Naive thymus-derived CD8-positive, alpha-beta T cell (primary cell): ENCODE data around the gene CASS4. TPM values are rescaled to one million over a fixed set of nuclear protein-coding genes. Genes with fewer than 3 reads are reported as not detected.
"Not testable (repeated sequence)": the region's sequence is repeated elsewhere in the genome, so short reads cannot be mapped to it uniquely, and the experiment has no call there.

Experiments
- ATAC-seq, 2 donors: fragments of 150-1000 bp; cut with Tn5 transposase in 1 of 2; sonication (Bioruptor Pico), chemical (Tn5 transposase) in 1 of 2; 1 replicate in 1 of 2; 2 replicates in 1 of 2; pipeline ENCODE4 v1.10.0; 2021; ENCODE audit warnings: mild to moderate bottlenecking in 2 of 2, moderate library complexity in 2 of 2
- POLR2A ChIA-PET: fragments of 350-600 bp; sonication (Branson Sonifier 250); formaldehyde crosslinking; loops from one replicate; lab custom pipeline; 2021; ENCODE audit warnings: antibody characterized with exemption; lab: Charles Lee
- DNase-seq, 10 donors: peaks; one replicate each; pipeline versions ENCODE4 v3.0.0 to v3.0.0-alpha.2; 2020 to 2022
- H3K27ac Mint-ChIP-seq, 10 donors: one replicate each; pipeline ENCODE4 v1.8.0; 2020 to 2022; ENCODE audit warnings: mild to moderate bottlenecking in 10 of 10, mixed read lengths in 10 of 10, moderate library complexity in 4 of 10, inconsistent platforms in 1 of 10
- H3K27me3 Mint-ChIP-seq, 5 donors: one replicate each; pipeline ENCODE4 v1.8.0; 2021 to 2022; ENCODE audit warnings: mixed read lengths in 5 of 5
- H3K36me3 Mint-ChIP-seq, 3 donors: one replicate each; pipeline ENCODE4 v1.8.0; 2020 to 2022; ENCODE audit warnings: mixed read lengths in 3 of 3, mild to moderate bottlenecking in 2 of 3, inconsistent platforms in 1 of 3
- H3K4me1 Mint-ChIP-seq, 4 donors: one replicate each; pipeline ENCODE4 v1.8.0; 2021 to 2022; ENCODE audit warnings: mixed read lengths in 4 of 4
- H3K4me3 Mint-ChIP-seq, 10 donors: one replicate each; pipeline ENCODE4 v1.8.0; 2020 to 2022; ENCODE audit warnings: mild to moderate bottlenecking in 10 of 10, mixed read lengths in 10 of 10, moderate library complexity in 6 of 10, inconsistent platforms in 1 of 10
- H3K9me3 Mint-ChIP-seq, 9 donors: one replicate each; pipeline ENCODE4 v1.8.0; 2020 to 2022; ENCODE audit warnings: mixed read lengths in 9 of 9, mild to moderate bottlenecking in 3 of 9, inconsistent platforms in 1 of 9, moderate library complexity in 1 of 9
- polyA plus RNA-seq, 3 donors: library from polyadenylated mRNA; unstranded; fragments of 300-500 nt; fragmentation: Illumina TruSeq; gene quantifications; one replicate each; pipeline ENCODE4 v1.2.3, GENCODE V29; 2021
- total RNA-seq, 8 experiments: library from RNA in 2 of 8; stranded (reverse) in 2 of 8; gene quantifications; one replicate each; pipeline ENCODE4 v1.2.3 and lab custom pipeline; 2021 to 2026

CASS4 gene
- total and polyA plus RNA-seq, 5 experiments from 2014 or later: 5.5 to 12.9 (median 11.2) TPM

DNA sequence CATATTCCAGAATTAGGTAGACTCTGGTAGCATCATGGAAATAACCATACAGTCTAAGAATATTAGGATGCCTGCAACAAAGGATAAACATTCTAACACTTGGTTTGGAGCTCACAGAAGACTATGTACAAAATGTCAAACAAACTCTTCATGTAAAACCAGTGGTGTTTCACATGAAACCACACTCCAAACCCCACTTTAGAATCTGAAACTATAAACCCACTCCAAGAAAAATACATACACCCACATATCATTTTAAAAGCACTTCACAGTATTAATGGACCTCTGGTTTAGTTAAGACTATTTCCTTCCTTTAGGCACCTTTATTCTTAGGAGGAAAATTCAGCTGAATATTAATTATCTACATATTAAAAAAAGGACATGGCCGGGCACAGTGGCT is 30.6 kb upstream of the CASS4 start:
- POLR2A ChIA-PET: no interaction called here
- Mint-ChIP-seq H3K4me1 (no peaks in the 10 kb centered on the region), H3K27ac (no peak overlapping the region)

DNA sequence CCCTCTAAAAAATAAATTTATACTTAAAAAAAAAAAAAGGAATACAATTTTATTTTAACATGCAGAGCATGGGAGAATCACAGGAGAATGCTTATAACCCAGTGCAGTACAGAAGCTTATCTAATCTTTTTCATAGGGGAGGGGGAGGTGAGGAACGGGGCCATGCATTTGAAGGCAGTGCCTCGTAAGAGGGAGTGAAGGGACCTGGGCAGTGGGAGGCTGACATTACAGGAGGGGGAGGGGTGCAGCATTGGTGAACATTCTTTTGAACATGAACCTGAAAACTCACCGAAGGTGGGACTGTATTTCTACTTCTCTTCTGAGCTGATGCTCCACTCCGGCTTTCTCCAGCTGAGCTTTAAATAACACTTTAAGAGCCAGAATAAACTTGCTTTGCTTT is 29.4 kb upstream of the CASS4 start:
- ATAC-seq: no peak
- H3K4me1 Mint-ChIP-seq: no peaks in the 10 kb centered on the region
- no peak for DNase-seq
- H3K4me3 Mint-ChIP-seq: no peak overlapping the region
- H3K27ac Mint-ChIP-seq: peak overlapping the region in 1 of 10 donors; percentile 17
- POLR2A ChIA-PET: no interaction called here
- no peaks in the 10 kb centered on the region for H3K27me3 Mint-ChIP-seq
- peaks cover 0 to 3% (median 2%) of the 10 kb centered on the region in 3 donors for H3K36me3 Mint-ChIP-seq
- H3K9me3 Mint-ChIP-seq: no peaks in the 10 kb centered on the region

More for the DNA sequence above, 30.6 kb upstream of the CASS4 start:
- DNase-seq (no peak), ATAC-seq (no peak)
- peaks cover 0 to 3% (median 2%) of the 10 kb centered on the region in 3 donors for H3K36me3 Mint-ChIP-seq
- H3K4me3 Mint-ChIP-seq: no peak overlapping the region
- no peaks in the 10 kb centered on the region for H3K9me3 Mint-ChIP-seq
- no peaks in the 10 kb centered on the region for H3K27me3 Mint-ChIP-seq

DNA sequence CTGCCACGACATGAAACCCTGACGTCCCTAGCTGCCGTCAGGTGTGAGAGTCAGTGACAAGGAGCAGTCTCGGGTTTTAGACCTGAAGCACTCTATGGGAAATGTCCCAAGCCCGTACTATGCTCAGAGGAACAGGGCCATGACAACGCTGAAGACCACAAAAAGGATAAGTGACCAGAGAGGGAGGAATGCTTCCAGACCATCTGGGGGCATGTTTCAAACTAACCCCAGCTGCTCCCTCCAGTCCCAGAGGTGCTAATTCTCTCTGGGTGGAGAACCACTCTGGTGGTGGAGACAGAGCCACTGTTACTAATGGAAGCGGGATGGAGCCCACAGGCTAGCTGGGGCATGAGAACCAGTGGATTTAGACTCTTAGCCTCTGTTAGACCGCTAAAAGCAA is 28.7 kb upstream of the CASS4 start:
- H3K4me1 Mint-ChIP-seq: no peaks in the 10 kb centered on the region
- peaks cover 0 to 4% (median 2%) of the 10 kb centered on the region in 3 donors for H3K36me3 Mint-ChIP-seq
- no peak overlapping the region for H3K27ac Mint-ChIP-seq
- H3K9me3 Mint-ChIP-seq: no peaks in the 10 kb centered on the region
- DNase-seq: no peak
- no peak overlapping the region for H3K4me3 Mint-ChIP-seq
- no peaks in the 10 kb centered on the region for H3K27me3 Mint-ChIP-seq
- no peak for ATAC-seq
- POLR2A ChIA-PET: no interaction called here

DNA sequence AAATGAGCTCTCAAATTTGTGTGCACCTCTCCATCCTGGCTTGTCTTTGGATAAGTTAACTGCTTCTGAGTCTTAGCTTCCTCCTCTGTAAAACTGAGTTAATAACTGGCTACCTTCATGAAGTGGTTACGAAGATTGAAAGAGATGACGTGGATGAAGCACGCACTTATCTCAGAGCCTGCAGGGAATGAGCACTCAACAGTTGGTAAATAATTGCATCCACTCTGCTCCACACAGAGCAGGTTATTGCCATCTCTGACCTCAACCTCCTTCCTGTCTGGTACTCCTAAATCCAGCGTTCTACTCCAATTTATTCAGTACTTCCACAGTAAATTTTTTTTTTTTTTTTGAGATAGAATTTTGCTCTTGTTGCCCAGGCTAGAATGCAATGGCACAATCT is 26.9 kb upstream of the CASS4 start:
- no peaks in the 10 kb centered on the region for H3K9me3 Mint-ChIP-seq
- H3K27ac Mint-ChIP-seq: no peak overlapping the region
- POLR2A ChIA-PET: interaction anchor here (0.5 to 0.7 kb wide), 2 partner anchors 33 to 42 kb away, joined by 4 to 6 read pairs; no protein-coding TSS in a partner anchor
- H3K27me3 Mint-ChIP-seq: no peaks in the 10 kb centered on the region
- no peak for ATAC-seq
- H3K4me3 Mint-ChIP-seq: no peak overlapping the region
- no peaks in the 10 kb centered on the region for H3K4me1 Mint-ChIP-seq
- no peak for DNase-seq
- H3K36me3 Mint-ChIP-seq: peaks cover 0 to 5% (median 0%) of the 10 kb centered on the region in 3 donors

DNA sequence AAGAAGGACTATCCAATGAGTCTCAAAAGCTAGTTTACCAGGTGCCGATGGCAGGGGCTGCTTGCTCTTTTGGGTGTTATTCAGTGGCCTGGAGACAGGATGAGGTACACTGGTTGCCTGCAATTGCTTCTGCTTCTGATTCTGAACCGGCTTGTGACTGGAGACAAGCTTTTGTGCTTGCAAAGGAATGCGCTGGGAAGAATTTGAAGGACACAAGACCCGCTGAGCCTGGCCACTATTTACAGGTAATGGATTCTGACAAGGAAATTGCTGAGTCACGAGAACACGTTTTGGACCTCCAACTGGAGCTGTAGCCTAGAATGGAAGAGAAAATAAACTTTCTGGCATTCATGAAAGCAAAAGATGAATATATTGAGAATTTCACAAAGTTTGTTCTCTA is 25.8 kb upstream of the CASS4 start:
- Mint-ChIP-seq H3K4me3 (no peak overlapping the region), H3K36me3 (peaks cover 0 to 5% (median 0%) of the 10 kb centered on the region in 3 donors), H3K9me3 (no peaks in the 10 kb centered on the region), H3K4me1 (peaks cover 0 to 3% (median 0%) of the 10 kb centered on the region in 4 donors), H3K27ac (no peak overlapping the region), H3K27me3 (no peaks in the 10 kb centered on the region)
- POLR2A ChIA-PET: no interaction called here
- ATAC-seq (no peak), DNase-seq (no peak)

DNA sequence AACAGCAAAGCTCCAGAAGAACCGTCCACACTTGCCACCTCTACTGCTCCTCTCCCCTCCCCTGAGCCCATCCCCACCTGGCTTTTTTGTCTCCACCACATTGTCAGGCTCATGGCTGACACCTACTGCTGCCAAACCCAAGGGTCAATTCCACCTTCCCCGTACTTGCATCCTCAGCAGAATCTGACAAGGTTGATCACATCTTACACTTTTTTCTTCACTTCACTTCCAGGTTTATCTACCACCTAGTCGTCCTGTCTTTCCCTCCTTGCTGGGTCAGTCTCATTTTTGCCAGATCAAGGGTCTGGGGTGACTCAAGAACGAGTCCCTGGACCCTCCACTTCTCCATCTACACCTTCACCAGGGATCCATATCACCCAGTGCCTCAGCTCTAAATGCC is 23.2 kb upstream of the CASS4 start:
- POLR2A ChIA-PET: no interaction called here
- H3K36me3 Mint-ChIP-seq: peaks cover 0 to 2% (median 0%) of the 10 kb centered on the region in 3 donors

DNA sequence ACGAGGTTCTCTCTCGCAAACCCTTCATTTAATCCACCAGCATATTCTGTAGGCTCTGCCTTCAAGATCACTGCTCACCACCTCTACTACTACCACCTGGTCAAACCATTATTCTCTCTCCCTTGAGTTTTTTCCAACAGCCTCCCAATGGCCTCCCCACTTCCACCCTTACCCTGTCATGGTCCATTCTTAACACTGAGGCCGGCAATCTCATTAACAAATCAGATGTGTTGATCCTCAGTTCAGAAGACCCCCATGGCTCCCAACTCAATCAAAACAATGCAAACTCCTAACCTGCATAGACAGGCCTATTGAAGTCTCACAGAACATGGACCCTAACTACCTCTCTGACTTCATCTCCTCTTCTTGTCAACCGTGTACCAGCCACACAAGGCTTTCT is 22.3 kb upstream of the CASS4 start:
- Mint-ChIP-seq H3K27ac (no peak overlapping the region), H3K4me3 (no peak overlapping the region), H3K36me3 (peaks cover 0 to 2% (median 0%) of the 10 kb centered on the region in 3 donors)

More for the DNA sequence above, 23.2 kb upstream of the CASS4 start:
- Mint-ChIP-seq H3K4me1 (peaks cover 9 to 17% (median 10%) of the 10 kb centered on the region in 4 donors), H3K27ac (no peak overlapping the region), H3K27me3 (no peaks in the 10 kb centered on the region), H3K4me3 (no peak overlapping the region), H3K9me3 (no peaks in the 10 kb centered on the region)
- no peak for ATAC-seq
- DNase-seq: no peak

DNA sequence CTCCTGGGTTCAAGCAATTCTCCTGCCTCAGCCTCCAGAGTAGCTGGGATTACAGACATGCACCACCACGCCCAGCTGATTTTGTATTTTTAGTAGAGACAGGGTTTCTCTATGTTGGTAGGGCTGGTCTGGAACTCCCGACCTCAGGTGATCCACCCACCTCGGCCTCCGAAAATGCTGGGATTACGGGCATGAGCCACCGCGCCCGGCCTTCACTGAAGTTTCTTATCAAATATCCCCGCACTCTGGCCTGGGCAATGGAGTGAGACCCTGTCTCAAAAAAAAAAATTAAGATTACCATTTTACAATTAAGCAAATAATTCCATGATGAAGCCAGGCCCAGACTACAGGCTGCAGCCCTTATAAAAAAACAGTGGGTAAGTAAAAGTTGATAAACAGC is 21.7 kb upstream of the CASS4 start:
- not testable (repeated sequence) for H3K27ac Mint-ChIP-seq, H3K36me3 Mint-ChIP-seq, ATAC-seq, H3K4me3 Mint-ChIP-seq, H3K9me3 Mint-ChIP-seq, H3K27me3 Mint-ChIP-seq, DNase-seq
- POLR2A ChIA-PET: interaction anchor here (3.4 kb wide), 1 partner anchor 31 kb away, joined by 34 read pairs; the partner anchor contains the start of gene FAM210B
- H3K4me1 Mint-ChIP-seq: peaks cover 14 to 29% (median 20%) of the 10 kb centered on the region in 4 donors

More for the DNA sequence above, 22.3 kb upstream of the CASS4 start:
- no peak for ATAC-seq
- H3K27me3 Mint-ChIP-seq: no peaks in the 10 kb centered on the region
- peaks cover 10 to 24% (median 14%) of the 10 kb centered on the region in 4 donors for H3K4me1 Mint-ChIP-seq
- no peak for DNase-seq
- H3K9me3 Mint-ChIP-seq: no peaks in the 10 kb centered on the region
- POLR2A ChIA-PET: no interaction called here

DNA sequence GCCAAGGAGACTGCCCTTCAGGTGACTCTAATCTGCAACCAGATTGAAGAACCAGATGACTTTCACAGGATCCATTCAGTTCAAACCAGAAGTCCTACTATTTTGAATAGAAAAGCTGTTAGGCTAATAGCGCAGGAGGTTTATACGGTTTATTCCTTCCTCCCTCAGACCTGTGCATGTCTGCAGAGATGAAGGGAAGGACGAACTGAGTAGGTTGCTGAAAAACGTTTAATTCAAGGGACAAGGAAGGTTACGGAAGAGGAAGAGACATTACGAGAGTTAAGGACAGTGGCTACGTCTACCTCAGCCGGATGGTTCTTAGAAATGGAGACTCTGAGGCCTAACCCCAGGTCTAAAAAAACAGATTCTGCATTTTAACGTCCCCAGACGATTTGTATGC is 21.0 kb upstream of the CASS4 start:
- peak overlapping the region in 4 of 10 donors; percentile 3 to 82 (median 57) for H3K27ac Mint-ChIP-seq
- POLR2A ChIA-PET: interaction anchor here (3.4 kb wide), 1 partner anchor 32 kb away, joined by 34 read pairs; the partner anchor contains the start of gene FAM210B
- peaks cover 16 to 32% (median 24%) of the 10 kb centered on the region in 4 donors for H3K4me1 Mint-ChIP-seq
- no peaks in the 10 kb centered on the region for H3K27me3 Mint-ChIP-seq
- peaks cover 0 to 13% (median 0%) of the 10 kb centered on the region in 3 donors for H3K36me3 Mint-ChIP-seq
- no peak for DNase-seq
- no peak for ATAC-seq
- no peaks in the 10 kb centered on the region for H3K9me3 Mint-ChIP-seq
- no peak overlapping the region for H3K4me3 Mint-ChIP-seq

DNA sequence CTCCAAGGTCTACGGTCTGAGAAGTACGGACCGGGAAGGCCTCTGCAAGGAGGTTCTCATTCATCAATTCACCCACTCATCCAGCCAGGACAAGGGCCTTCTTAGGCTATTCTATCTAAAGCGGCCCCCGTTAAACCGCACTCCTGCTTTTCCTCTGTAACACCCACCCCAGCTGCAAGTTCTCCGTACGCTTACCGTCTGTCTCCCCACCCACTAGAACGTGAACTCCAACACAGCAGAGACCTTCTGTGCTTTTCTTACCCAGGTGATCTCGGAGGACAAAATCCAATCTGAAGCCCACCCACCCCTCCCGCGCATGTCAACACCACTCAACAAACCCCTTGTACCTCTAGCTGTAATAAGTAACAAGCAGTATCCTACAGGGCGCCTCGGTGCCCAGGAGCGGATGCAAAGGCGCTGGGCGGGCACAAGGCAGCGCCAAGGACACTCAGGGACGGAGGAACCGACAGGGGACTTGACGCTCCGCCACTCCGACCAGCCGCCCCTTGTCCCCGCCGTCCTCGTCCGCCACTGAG is 20.4 kb upstream of the CASS4 start:
- H3K36me3 Mint-ChIP-seq: peaks cover 0 to 17% (median 0%) of the 10 kb centered on the region in 3 donors
- peaks cover 16 to 32% (median 24%) of the 10 kb centered on the region in 4 donors for H3K4me1 Mint-ChIP-seq
- DNase-seq: peak in 1 of 10 donors; percentile 9
- H3K4me3 Mint-ChIP-seq: no peak overlapping the region
- H3K9me3 Mint-ChIP-seq: no peaks in the 10 kb centered on the region
- no peak overlapping the region for H3K27ac Mint-ChIP-seq
- no peaks in the 10 kb centered on the region for H3K27me3 Mint-ChIP-seq
- POLR2A ChIA-PET: interaction anchor here (0.6 to 3.4 kb wide), 9 partner anchors 20 to 1998 kb away, joined by 3 to 34 read pairs (median 6); partner anchors contain the start of genes CASS4, FAM210B, RTF2 and VAPB
- ATAC-seq: peak; percentile 7 to 37

DNA sequence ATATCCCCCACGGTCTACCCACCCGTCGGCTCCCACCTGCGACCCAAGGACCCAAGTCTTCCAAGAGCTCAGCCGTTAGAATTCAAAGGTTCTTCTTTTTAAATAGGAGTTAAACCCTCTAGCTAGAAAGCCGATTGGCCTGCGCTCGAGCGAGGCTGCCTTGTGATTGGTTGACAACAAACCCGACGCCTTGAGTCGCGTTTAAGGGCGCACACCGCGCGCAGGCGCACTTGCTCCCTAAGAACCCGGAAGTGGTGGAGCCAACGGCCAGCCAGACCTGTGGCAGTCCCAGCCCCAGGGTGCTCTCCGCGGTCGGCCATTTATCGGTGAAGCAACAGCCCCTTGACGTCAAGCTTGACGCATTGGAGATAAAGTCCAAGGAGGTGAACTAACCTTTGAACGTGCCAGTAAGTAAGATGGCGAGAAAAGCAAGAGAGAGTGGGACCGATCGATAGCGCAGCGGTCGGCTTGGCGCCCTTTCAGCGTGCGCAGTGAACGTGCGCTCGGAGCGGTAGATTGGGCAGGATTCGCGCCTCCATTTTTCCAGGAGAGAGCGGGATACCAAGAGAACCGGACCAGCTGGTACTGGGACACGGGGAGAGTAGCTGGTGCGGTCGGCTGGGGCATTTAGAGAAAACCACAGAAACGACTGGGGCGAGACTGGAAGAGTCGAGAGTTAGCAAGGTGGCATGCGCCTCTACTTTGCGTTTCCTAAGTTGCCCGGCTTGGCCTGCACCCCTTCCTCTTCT is 19.8 kb upstream of the CASS4 start, which contains the start of the genes AURKA and CSTF1:
TSS of gene AURKA (minus strand) at position 84 of the 749 bp plus-strand sequence. CDS start 4,018 bp downstream, outside the sequence.
TSS of gene CSTF1 (plus strand) at position 514 of the 749 bp plus-strand sequence. CDS start 2,908 bp downstream, outside the sequence.
- DNase-seq (peak; percentile 97 to 99 (median 99)), ATAC-seq (peak; percentile 90 to 91)
- POLR2A ChIA-PET: interaction anchor here (0.6 to 3.4 kb wide), 11 partner anchors 20 to 1997 kb away, joined by 3 to 34 read pairs (median 4); partner anchors contain the start of genes CASS4, FAM210B, RTF2 and VAPB
- H3K27ac Mint-ChIP-seq: peak within 1 kb of the TSS in 5 of 10 donors; percentile 3 to 90 (median 61)
- no peaks in the 10 kb centered on the region for H3K9me3 Mint-ChIP-seq
- no peak within 1 kb of the TSS for H3K4me3 Mint-ChIP-seq
- H3K36me3 Mint-ChIP-seq: peaks cover 0 to 24% (median 2%) of the 10 kb centered on the region in 3 donors
- peaks cover 16 to 32% (median 24%) of the 10 kb centered on the region in 4 donors for H3K4me1 Mint-ChIP-seq
- no peaks in the 10 kb centered on the region for H3K27me3 Mint-ChIP-seq

DNA sequence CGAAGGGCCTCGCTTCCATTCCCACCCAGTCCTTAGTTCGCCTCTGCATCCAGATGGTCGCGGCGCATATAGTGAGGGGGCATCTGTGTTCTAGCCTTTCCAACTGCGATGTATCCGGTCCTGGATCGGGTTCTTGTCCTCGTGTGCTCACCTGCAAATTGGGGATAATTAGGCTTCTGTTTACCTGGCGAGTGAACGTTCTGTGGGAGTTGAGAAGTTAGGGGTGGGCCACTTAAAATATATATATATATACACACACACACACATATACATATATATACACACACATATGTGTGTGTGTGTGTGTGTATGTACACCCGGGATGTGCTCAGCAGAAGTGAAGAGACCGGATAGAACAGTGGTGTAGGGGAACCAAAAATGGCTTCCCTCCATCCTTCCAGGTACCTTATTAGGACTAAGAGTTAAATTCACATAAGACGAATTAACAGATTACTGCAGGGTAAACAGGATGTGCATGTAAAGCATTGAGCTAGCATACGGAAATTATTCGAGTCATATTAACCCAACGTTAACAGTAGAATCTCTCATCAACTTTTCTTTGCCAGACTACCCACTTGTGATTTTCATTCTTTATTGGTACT is 19.1 kb upstream of the CASS4 start:
- peaks cover 0 to 30% (median 9%) of the 10 kb centered on the region in 3 donors for H3K36me3 Mint-ChIP-seq
- no peak overlapping the region for H3K4me3 Mint-ChIP-seq
- no peaks in the 10 kb centered on the region for H3K27me3 Mint-ChIP-seq
- no peaks in the 10 kb centered on the region for H3K9me3 Mint-ChIP-seq
- ATAC-seq: peak in 1 of 2 donors; percentile 31
- peak in 2 of 10 donors; percentile 37 to 40 for DNase-seq
- peaks cover 16 to 32% (median 24%) of the 10 kb centered on the region in 4 donors for H3K4me1 Mint-ChIP-seq
- POLR2A ChIA-PET: interaction anchor here (0.7 to 3.4 kb wide), 8 partner anchors 19 to 98 kb away, joined by 3 to 34 read pairs (median 10); partner anchors contain the start of genes CASS4, FAM210B and RTF2
- peak overlapping the region in 1 of 10 donors; percentile 90 for H3K27ac Mint-ChIP-seq
